Fibroblast of lung (primary cell): Measurements from ENCODE around the gene DIRAS2. TPM values are rescaled to one million over a fixed set of nuclear protein-coding genes. Genes with fewer than 3 reads are reported as not detected.

Source experiments
- DNase-seq, 2 donors: peaks; one replicate each; pipeline versions ENCODE4 v3.0.0 to v3.0.0-alpha.2; 2010; ENCODE audit warnings: low read depth in 2 of 2
- H2AFZ ChIP-seq: 2 replicates; pipeline ENCODE4 v1.5.1; 2012; ENCODE audit warnings: low read length, control low read depth, inconsistent platforms
- H3K27ac ChIP-seq: 2 replicates; pipeline ENCODE4 v1.5.1; 2011; ENCODE audit warnings: low read length, control low read depth; ENCODE audit not compliant: insufficient read depth
- H3K27me3 ChIP-seq: 2 replicates; pipeline ENCODE4 v1.5.1; 2011; ENCODE audit warnings: mild to moderate bottlenecking, low read length; ENCODE audit not compliant: control insufficient read depth, insufficient read depth
- H3K36me3 ChIP-seq: 2 replicates; pipeline ENCODE4 v1.5.1; 2011; ENCODE audit warnings: low read length; ENCODE audit not compliant: control insufficient read depth, insufficient read depth
- H3K4me1 ChIP-seq: 2 replicates; pipeline ENCODE4 v1.5.1; 2011; ENCODE audit warnings: low read length; ENCODE audit not compliant: control insufficient read depth, insufficient read depth; ENCODE audit errors: extremely low read depth
- H3K4me2 ChIP-seq: 2 replicates; pipeline ENCODE4 v1.5.1; 2011; ENCODE audit warnings: low read length, control low read depth; ENCODE audit not compliant: insufficient read depth; ENCODE audit errors: extremely low read depth
- H3K4me3 ChIP-seq, 4 experiments: fragments of 200-600 bp in 1 of 4; sonication (generic) in 1 of 4; replicated peaks in 1 of 4; 2 replicates each; pipeline ENCODE4 v1.5.1; 2011 to 2016; ENCODE audit warnings: low read length in 4 of 4, low read depth in 3 of 4, mild to moderate bottlenecking in 3 of 4, control low read depth in 2 of 4, inconsistent platforms in 1 of 4, mixed read lengths in 1 of 4; ENCODE audit not compliant: insufficient read depth in 1 of 4; ENCODE audit errors: control extremely low read depth in 1 of 4
- H3K79me2 ChIP-seq: 2 replicates; pipeline ENCODE4 v1.5.1; 2012; ENCODE audit warnings: mild to moderate bottlenecking, low read length, inconsistent platforms; ENCODE audit not compliant: control insufficient read depth, insufficient read depth
- H3K9ac ChIP-seq: 2 replicates; pipeline ENCODE4 v1.5.1; 2011; ENCODE audit warnings: mild to moderate bottlenecking, low read length, control low read depth; ENCODE audit not compliant: insufficient read depth
- H3K9me3 ChIP-seq: 2 replicates; pipeline ENCODE4 v1.5.1; 2012; ENCODE audit warnings: low read depth, low read length; ENCODE audit not compliant: control insufficient read depth, insufficient read depth
- H4K20me1 ChIP-seq: 2 replicates; pipeline ENCODE4 v1.5.1; 2011; ENCODE audit warnings: low read length; ENCODE audit not compliant: control insufficient read depth, insufficient read depth; ENCODE audit errors: extremely low read depth
- CTCF ChIP-seq, 2 donors: IDR thresholded peaks in 1 of 2; conservative IDR thresholded peaks in 1 of 2; 1 replicate in 1 of 2; 2 replicates in 1 of 2; pipeline ENCODE4 v1.5.1; 2011 to 2012; ENCODE audit warnings: low read length in 2 of 2, control low read depth in 1 of 2, inconsistent platforms in 1 of 2, low read depth in 1 of 2, mild to moderate bottlenecking in 1 of 2
- EZH2 ChIP-seq: IDR thresholded peaks from 2 replicates; pipeline ENCODE4 v1.5.1; 2012; ENCODE audit warnings: low read length, control low read depth, mild to moderate bottlenecking; ENCODE audit errors: missing control alignments
- polyA plus RNA-seq, 2 donors: library from polyadenylated mRNA; depleted of rRNA in 1 of 2; stranded (reverse) in 1 of 2; unstranded in 1 of 2; fragments of >200 nt; gene quantifications; 2 replicates each; pipeline ENCODE4 v1.2.1, GENCODE V29; 2011 to 2012; ENCODE audit warnings: missing spikeins in 1 of 2
- total RNA-seq: library from RNA; depleted of rRNA; stranded (reverse); fragments of >200 nt; gene quantifications from 2 replicates; pipeline ENCODE4 v1.2.1, GENCODE V29; 2014

Gene DIRAS2
- total and polyA plus RNA-seq, 2 donors (not counting 1 experiment from before 2014, with no cell fraction given) = 0.01 to 0.66 TPM

GRCh38 chr9:90613502-90613901 is 29.1 kb downstream of the DIRAS2 start:
- no peaks in the 10 kb centered on the region for H3K79me2 ChIP-seq
- no peak overlapping the region for H2AFZ ChIP-seq
- TF ChIP-seq EZH2 = no peak
- TF ChIP-seq CTCF (conservative IDR thresholded peaks at IDR 0.05 in 1 of 2, IDR thresholded peaks at IDR 0.05 in 1 of 2; ENCODE audit: low read depth in 1 of 2, low read length in 2 of 2) = no peak
- H3K27ac ChIP-seq = no peak overlapping the region
- no peaks in the 10 kb centered on the region for H3K9me3 ChIP-seq
- no peak overlapping the region for H3K4me3 ChIP-seq
- H3K36me3 ChIP-seq = no peaks in the 10 kb centered on the region
- H3K27me3 ChIP-seq = no peaks in the 10 kb centered on the region
- no peak overlapping the region for H3K4me2 ChIP-seq
- no peak for DNase-seq
- no peaks in the 10 kb centered on the region for H4K20me1 ChIP-seq
- H3K9ac ChIP-seq = no peak overlapping the region
- H3K4me1 ChIP-seq = no peaks in the 10 kb centered on the region

GRCh38 chr9:90612957-90613356 is 29.7 kb downstream of the DIRAS2 start:
- no peak overlapping the region for H3K9ac ChIP-seq
- H4K20me1 ChIP-seq = no peaks in the 10 kb centered on the region
- TF ChIP-seq CTCF (conservative IDR thresholded peaks at IDR 0.05 in 1 of 2, IDR thresholded peaks at IDR 0.05 in 1 of 2; ENCODE audit: low read depth in 1 of 2, low read length in 2 of 2) (no peak), EZH2 (no peak)
- H3K27me3 ChIP-seq = no peaks in the 10 kb centered on the region
- H2AFZ ChIP-seq = no peak overlapping the region
- H3K27ac ChIP-seq = no peak overlapping the region
- H3K4me2 ChIP-seq = no peak overlapping the region
- no peak for DNase-seq
- no peak overlapping the region for H3K4me3 ChIP-seq
- H3K4me1 ChIP-seq = no peaks in the 10 kb centered on the region
- H3K9me3 ChIP-seq = no peaks in the 10 kb centered on the region
- no peaks in the 10 kb centered on the region for H3K36me3 ChIP-seq
- no peaks in the 10 kb centered on the region for H3K79me2 ChIP-seq

- Histone ChIP-seq H3K27me3 (no peaks in the 10 kb centered on the region), H3K9me3 (no peaks in the 10 kb centered on the region), H2AFZ (no peak overlapping the region), H3K9ac (no peak overlapping the region), H4K20me1 (no peaks in the 10 kb centered on the region), H3K4me3 (no peak overlapping the region), H3K36me3 (no peaks in the 10 kb centered on the region), H3K79me2 (no peaks in the 10 kb centered on the region), H3K4me2 (no peak overlapping the region), H3K27ac (no peak overlapping the region), H3K4me1 (no peaks in the 10 kb centered on the region)
- no peak for DNase-seq
- no peak for TF ChIP-seq EZH2
- TF ChIP-seq CTCF (conservative IDR thresholded peaks at IDR 0.05 in 1 of 2, IDR thresholded peaks at IDR 0.05 in 1 of 2; ENCODE audit: low read depth in 1 of 2, low read length in 2 of 2) = no peak
These were observed 31.1 kb downstream of the DIRAS2 start for GRCh38 chr9:90611568-90611967.
